Colonic mucosa (tissue), 4 donors: ENCODE measurements around the gene BCAN. TPM values are rescaled to one million over a fixed set of nuclear protein-coding genes. Genes with fewer than 3 reads are reported as not detected.

Experiments used
- DNase-seq: peaks from one replicate; pipeline ENCODE4 v3.0.0-alpha.2; 2020
- H3K27ac ChIP-seq: fragments of 200-600 bp; one replicate; pipeline ENCODE4 v1.8.0; 2021
- H3K27me3 ChIP-seq: fragments of 200-600 bp; one replicate; pipeline ENCODE4 v1.8.0; 2021
- H3K36me3 ChIP-seq: fragments of 200-600 bp; one replicate; pipeline ENCODE4 v1.8.0; 2021
- H3K4me1 ChIP-seq: fragments of 200-600 bp; one replicate; pipeline ENCODE4 v1.8.0; 2021; ENCODE audit warnings: mild to moderate bottlenecking
- H3K4me3 ChIP-seq: fragments of 200-600 bp; one replicate; pipeline ENCODE4 v1.8.0; 2021
- H3K9ac ChIP-seq, 2 donors: one replicate each; pipeline ENCODE4 v1.7.0; 2013; ENCODE audit warnings: control low read depth in 2 of 2, low read depth in 2 of 2, low read length in 2 of 2
- H3K9me3 ChIP-seq: fragments of 200-600 bp; one replicate; pipeline ENCODE4 v1.8.0; 2021
- intact Hi-C: fragments of 100-400 bp; cut with DNase I; formaldehyde crosslinking; loops from one replicate; pipeline ENCODE4 v1.14.1; 2022
- total RNA-seq, 2 donors: library from RNA; stranded (reverse); fragmentation: NEBNext Ultra II Directional in 1 of 2; extraction: Animal tissue kit (Norgen Biotek cat#: 25700) in 1 of 2; gene quantifications; one replicate each; pipeline ENCODE4 v1.2.1, GENCODE V29; 2021
- TF ChIP-seq, protein P1 (sequence below): fragments of 200-600 bp; IDR thresholded peaks from one replicate; pipeline ENCODE4 v1.8.0; 2022; ENCODE audit warnings: antibody characterized with exemption, mild to moderate bottlenecking
- donor health status: healthy.
- donor health status: DM: no; HTN: no; CAD: no.
- donor health status: DM: no; HTN: no; CAD: no.

Gene BCAN
- total RNA-seq, 2 donors from 2014 or later = 0.37 TPM; not detected in 1

DNA sequence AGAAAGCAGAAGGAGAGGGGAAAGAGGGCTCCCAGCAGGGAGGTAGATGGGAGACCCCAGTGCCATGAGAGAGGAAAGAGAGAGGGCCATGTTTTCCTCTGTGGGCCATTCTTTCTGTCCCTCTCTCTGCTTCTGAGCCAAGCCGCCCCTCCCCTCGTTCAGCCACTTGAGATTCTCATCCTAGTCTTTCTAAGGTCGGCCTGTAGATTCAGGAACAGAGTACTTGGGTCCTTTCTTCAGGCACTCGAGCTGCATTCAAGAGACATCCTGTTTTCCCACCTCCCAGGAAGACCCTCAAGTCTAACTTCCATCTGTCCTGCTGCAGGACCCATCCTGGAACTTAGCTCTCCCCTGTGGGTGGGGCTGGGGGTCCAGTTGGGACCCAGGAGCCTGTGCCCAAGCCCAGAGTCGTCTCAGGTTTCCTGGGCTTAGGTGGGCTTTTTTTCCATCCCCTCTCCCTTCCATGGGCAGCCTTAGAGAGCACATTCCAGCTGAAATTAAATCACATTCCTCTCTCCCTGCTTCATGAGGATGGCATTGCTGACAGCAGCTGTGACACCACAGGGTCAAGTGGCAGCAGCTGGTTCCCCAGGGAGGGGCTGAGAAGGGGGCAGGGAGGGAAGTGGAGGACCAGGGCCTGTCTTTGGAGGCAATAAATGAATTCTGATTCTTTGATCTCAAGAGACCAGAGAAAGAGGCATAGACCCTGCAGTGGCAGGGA is 22.3 kb downstream of the BCAN start:
- no peak for DNase-seq
- no peaks in the 10 kb centered on the region for H3K27me3 ChIP-seq

DNA sequence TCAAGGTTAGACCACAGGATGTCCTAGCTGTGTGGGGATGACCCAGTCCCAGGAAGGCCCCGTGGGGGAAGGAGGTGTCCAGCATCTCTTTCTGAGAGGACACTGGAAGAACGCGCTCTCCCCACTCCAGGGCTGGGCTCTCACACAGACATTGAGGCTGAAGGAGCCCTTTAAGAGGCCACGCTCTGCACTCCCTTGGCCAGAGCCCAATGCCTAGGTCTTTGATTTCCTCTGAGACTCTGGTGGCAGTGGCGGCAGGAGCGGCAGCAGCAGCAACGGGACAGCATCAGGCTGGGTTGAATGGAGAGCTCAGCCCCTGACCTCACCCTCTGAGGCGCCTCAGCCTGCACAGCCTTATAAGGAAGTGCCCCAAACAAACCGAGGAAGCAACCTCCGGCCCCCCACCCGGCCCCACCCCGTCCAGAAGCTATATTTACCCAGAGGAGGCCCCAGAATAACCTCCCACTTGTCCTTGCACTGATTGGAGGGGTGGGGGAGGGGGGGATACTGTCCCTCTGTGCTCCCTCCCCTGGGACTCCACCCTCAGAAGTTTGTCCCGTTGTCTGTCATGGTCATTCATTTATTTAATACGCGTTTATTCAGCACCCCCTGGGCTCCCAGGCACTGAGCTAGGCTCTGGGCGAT is 23.0 kb downstream of the BCAN start:
- no peaks in the 10 kb centered on the region for H3K36me3 ChIP-seq
- H3K27me3 ChIP-seq = no peaks in the 10 kb centered on the region
- TF ChIP-seq, protein P1, sequence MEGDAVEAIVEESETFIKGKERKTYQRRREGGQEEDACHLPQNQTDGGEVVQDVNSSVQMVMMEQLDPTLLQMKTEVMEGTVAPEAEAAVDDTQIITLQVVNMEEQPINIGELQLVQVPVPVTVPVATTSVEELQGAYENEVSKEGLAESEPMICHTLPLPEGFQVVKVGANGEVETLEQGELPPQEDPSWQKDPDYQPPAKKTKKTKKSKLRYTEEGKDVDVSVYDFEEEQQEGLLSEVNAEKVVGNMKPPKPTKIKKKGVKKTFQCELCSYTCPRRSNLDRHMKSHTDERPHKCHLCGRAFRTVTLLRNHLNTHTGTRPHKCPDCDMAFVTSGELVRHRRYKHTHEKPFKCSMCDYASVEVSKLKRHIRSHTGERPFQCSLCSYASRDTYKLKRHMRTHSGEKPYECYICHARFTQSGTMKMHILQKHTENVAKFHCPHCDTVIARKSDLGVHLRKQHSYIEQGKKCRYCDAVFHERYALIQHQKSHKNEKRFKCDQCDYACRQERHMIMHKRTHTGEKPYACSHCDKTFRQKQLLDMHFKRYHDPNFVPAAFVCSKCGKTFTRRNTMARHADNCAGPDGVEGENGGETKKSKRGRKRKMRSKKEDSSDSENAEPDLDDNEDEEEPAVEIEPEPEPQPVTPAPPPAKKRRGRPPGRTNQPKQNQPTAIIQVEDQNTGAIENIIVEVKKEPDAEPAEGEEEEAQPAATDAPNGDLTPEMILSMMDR = no peak
- intact Hi-C loops = no loop called here
- H3K27ac ChIP-seq = peak overlapping the region; percentile 82
- H3K4me1 ChIP-seq = peaks cover 22% of the 10 kb centered on the region
- no peak overlapping the region for H3K4me3 ChIP-seq
- peak overlapping the region; percentile 46 to 59 for H3K9ac ChIP-seq
- no peaks in the 10 kb centered on the region for H3K9me3 ChIP-seq
- peak; percentile 47 for DNase-seq

More for the DNA sequence above, 22.3 kb downstream of the BCAN start:
- Histone ChIP-seq H3K4me3 (no peak overlapping the region), H3K9me3 (no peaks in the 10 kb centered on the region), H3K9ac (peak overlapping the region; percentile 46 to 59), H3K36me3 (no peaks in the 10 kb centered on the region), H3K4me1 (peaks cover 27% of the 10 kb centered on the region), H3K27ac (peak overlapping the region; percentile 82)
- TF ChIP-seq, protein P1 = no peak
- intact Hi-C loops = no loop called here

DNA sequence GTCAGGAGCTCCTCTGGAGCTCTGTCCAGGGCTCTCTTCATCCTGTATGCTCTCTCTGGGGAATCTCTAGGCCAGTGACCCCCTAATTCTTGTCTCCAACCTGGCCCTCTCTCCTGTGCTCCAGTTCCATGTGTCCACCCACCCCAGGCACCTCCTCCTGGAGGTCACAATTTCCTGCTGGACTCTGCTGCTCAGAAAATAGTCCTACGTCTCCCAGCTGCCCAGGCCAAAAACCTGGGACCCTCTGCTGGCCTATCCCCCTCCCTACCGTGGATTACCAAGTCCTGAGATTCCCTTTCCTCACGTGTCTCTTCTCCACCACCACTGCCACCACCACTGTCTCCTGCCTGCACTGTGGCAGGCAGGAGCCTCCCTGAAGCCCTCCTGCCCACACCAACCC is 23.6 kb downstream of the BCAN start:
- intact Hi-C loops = no loop called here
- peak overlapping the region; percentile 35 to 51 for H3K9ac ChIP-seq
- TF ChIP-seq, protein P1 = no peak
- H3K36me3 ChIP-seq = no peaks in the 10 kb centered on the region
- DNase-seq = no peak
- no peak overlapping the region for H3K27ac ChIP-seq
- peaks cover 18% of the 10 kb centered on the region for H3K4me1 ChIP-seq
- no peaks in the 10 kb centered on the region for H3K9me3 ChIP-seq
- H3K27me3 ChIP-seq = no peaks in the 10 kb centered on the region
- no peak overlapping the region for H3K4me3 ChIP-seq

DNA sequence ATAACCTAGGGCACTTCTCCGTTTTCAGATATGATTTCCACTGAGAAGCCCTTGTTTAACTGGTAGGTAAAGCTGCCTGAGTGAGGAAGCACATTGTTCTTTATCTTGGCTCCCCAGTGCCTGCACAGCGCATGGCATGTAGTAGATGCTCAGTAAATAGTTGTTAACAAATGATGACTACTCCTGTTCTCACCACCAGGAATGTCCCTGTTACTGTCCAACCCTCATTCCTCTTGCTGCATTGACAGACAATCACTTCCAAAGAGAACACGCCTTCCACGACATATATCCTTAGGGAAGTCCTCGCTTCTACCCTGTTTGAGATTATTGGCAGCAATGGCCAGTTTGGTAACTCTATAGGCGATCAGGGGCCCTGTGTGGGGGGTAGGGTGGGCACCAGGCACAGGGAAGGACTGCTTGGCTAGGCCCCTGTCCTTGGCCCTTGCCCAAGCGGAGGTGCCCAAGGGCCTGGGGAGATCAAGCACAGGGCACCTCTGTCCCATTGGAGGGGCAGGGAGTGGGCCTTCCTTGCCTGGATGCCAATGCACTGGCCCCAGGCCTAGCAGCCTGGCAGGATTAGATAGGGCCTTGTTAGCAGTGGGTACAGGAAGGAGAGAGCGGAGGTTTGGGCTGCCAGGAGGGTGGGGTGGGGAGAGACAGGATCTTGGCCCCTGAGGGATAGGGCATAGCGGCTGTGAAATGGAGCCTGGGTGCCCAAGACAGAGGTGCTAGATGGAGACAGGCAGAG is 25.1 kb downstream of the BCAN start:
- intact Hi-C loops = no loop called here
- Histone ChIP-seq H3K4me1 (peaks cover 13% of the 10 kb centered on the region), H3K27me3 (no peaks in the 10 kb centered on the region), H3K36me3 (no peaks in the 10 kb centered on the region), H3K9me3 (no peaks in the 10 kb centered on the region), H3K4me3 (no peak overlapping the region), H3K27ac (peak overlapping the region; percentile 39), H3K9ac (peak overlapping the region in 1 of 2 donors; percentile 35)
- TF ChIP-seq, protein P1 = no peak
- DNase-seq = no peak

DNA sequence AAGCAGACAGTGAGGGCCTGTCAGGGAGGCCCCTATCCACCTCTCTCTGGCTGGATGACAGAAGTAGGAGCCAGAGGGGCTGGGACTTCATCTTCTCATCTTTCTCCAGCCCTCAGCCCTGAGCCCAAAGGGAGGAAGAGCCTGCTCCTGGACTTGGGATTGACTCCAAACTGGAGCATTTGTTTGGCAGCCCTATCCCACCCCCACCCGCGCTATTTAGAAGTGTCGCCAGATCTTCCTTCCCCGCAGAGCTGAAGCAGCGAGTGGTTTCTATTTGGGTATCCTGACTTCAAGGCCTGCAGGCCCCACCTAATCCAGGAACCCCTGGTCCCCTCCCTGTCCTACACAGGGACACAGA is 25.7 kb downstream of the BCAN start:
- Histone ChIP-seq H3K4me1 (peaks cover 13% of the 10 kb centered on the region), H3K9ac (peak overlapping the region in 1 of 2 donors; percentile 56), H3K27me3 (no peaks in the 10 kb centered on the region), H3K36me3 (no peaks in the 10 kb centered on the region), H3K9me3 (no peaks in the 10 kb centered on the region), H3K27ac (peak overlapping the region; percentile 39), H3K4me3 (no peak overlapping the region)
- intact Hi-C loops = no loop called here
- no peak for DNase-seq
- TF ChIP-seq, protein P1 = no peak
